HK-2 (cell line): ENCODE measurements around the gene ARHGAP15.

ENCODE experiments used
- DNase-seq: peaks from one replicate; pipeline ENCODE4 v3.0.0-alpha.2; 2018; ENCODE audit not compliant: unreplicated experiment

The ARHGAP15 gene

DNA sequence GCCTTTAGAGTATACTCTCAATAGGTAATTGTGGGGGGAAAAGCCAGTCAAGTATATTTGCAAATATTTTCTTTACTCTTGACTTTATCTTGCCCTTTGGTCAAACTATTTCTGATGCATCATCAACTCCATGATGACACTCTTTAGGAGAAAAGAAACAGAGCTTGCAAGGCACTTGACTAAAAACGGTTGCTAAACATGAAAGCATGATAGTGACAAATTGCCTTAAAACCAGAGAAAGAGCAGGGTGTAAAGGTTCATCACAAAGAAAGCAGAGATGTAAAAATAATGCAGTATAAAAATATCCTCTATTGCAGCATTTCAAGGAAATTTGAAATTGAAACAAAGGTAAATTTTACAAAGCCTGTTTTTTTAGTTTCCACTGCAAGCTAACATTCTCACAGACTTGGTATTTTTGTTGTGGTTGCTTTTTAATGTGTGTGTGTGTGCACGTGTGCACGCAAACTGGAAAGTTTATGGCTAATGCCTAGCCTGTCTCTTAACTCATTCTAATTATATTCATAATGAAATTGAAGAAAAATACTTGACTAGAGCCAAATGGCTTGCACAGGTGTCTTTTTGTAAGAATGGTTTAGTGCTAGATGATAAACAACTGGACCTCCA lies 503.6 kb downstream of the ARHGAP15 start:
- DNase-seq: no peak

DNA sequence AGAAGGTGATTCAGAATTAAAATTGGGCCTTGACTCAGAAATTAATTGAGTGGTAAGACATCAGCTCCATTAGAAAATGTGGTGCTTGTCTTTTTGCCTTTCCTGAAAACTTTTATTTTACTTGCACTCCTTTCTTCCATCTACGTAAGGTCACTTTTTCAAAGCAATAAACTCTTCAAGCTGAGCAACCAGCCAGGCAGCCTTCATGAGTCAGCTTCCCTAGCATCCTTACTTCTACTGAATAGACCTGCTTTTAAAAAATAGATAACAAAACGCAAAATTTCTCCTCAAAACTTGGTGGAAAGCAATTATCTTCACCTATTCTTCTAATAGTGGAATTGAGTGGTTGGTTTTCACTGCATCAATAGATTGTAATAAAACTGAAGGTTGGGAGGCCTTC lies 504.2 kb downstream of the ARHGAP15 start:
- no peak for DNase-seq

DNA sequence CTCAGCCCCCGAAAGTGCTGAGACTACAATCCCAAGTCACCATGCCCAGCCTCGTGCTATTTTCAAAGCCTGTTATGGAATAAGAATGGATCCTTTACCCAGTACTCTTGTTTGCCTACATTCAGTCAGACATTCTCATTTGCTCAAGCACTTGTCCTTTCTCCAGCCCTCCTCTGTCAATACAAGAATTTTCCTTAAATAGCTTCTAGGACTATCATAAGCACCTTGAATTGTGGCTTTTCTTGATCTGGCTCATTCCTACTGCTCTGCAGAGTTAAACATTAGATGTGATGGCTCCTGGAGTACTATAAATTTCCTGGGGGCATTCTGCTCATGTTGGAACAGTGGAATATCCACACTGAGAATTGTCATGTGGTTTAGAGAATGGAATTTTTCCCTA lies 506.1 kb downstream of the ARHGAP15 start:
- DNase-seq: no peak

DNA sequence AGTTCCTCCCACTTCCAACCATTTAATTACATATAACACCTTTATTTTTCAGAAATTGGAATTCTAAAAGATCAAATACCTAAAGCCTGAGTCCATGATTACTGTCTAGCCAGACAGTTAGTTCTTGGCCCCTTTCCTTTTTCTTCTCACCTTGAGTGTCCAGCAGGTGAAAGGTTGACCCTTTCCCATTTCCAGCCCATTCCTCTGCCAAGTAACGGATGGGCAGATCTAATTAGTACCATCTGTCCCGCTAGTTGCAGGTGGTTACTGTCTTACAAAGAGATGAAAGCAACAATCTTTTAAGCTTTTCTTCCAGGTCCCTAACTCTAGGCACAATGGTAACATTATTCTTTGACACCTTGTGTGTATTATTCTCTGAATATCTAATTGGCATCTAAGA lies 506.7 kb downstream of the ARHGAP15 start:
- no peak for DNase-seq

- no peak for DNase-seq
Measured at GRCh38 chr2:143640826-143641225, 511.6 kb downstream of the ARHGAP15 start.

DNA sequence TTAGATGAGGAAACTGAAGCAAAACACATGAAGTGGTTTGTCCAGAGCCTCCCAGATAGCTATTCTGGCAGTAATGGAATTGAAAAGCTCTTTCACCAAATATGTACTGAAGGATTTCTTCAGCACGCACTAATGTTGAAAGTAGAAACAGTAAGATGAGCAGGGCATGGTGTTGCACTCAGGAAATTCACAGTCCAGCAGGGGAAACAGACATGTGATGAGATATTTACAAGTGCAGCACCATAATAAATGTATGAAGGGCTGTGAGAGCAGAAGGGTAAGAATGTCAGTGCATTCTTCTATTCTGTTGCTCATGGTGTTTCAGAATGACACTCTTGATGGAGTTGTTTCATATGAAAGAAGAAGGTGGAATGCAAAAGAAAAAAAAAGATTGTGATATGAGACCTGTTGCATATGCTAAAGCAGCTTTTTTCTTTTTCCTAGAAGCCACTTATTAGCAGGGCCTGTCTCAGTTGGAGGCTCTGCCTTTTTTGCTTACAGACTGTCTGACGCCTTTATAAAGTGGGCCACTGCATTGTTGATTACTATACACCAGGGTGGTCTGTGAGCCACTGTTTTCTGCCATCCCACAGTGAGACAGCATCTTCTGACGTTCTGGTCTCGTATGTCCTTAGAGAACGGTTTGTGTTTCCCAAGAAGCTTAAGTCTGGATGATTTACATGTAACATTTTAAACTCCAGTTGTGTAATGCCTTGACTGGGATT lies 516.9 kb downstream of the ARHGAP15 start:
- DNase-seq: no peak

- no peak for DNase-seq
Measured at GRCh38 chr2:143649226-143649740, 520.1 kb downstream of the ARHGAP15 start.

- DNase-seq: no peak
Measured at GRCh38 chr2:143652692-143653091, 523.5 kb downstream of the ARHGAP15 start.

DNA sequence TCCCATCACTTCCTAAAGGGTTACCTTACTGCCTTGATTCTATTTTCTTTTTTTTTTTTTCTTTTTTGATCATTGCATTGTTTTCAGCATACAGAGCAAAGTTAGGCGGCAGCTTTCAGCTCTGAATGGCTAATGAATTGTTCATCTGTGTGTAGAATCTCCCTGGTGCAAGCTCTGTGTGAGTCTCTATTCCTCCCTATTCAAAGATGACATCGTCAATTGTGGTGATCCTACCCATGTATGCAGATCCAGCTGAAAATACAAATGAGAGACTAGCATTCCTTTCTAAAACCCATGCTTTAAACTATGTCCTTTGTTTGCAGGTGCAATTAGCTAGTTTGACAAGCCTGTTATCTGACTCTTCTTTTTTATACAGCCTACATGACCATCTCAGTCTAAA lies 539.0 kb downstream of the ARHGAP15 start:
- no peak for DNase-seq

DNA sequence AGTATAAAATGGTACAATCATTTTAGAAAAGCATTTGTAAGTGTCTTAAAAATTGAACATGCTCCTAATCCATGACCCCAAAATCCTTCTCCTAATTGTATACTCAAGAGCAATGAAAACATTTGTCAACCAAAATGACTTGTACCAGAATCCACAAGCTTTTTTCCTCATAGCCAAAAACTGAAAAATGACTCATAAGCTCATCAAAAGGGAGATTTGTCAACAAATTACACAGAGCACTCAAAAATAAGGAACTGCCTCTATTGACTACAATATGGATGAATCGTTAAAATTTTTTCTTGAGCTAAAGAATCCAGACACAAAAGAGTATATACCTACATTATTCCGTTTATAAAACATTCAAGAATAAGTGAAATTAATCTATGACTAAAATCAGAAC lies 544.8 kb downstream of the ARHGAP15 start:
- DNase-seq: no peak

GRCh38 chr2:143675021-143675420 lies 545.8 kb downstream of the ARHGAP15 start:
- DNase-seq: no peak

DNA sequence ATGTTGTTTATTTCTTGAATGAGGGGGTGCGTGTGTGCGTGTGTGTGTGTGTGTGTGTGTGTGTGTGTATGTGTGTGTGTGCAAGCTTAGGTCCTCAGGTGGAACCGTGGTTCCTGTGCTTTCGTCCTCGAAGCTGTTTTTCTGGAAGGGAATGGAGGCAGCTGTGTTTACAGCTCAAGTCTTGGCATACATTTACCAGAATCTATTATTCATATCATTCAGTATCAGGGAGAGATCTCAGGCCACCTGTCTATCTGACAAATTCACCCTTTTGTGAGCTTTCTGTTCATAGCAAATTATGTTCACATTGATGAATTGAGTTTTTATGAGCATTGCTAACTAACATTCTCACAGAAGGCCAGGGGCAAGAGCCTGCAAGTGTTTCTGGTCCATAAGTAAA lies 550.4 kb downstream of the ARHGAP15 start:
- DNase-seq: no peak

- DNase-seq: no peak
Measured at GRCh38 chr2:143680885-143681405, 551.7 kb downstream of the ARHGAP15 start.

GRCh38 chr2:143682436-143683055 lies 553.3 kb downstream of the ARHGAP15 start:
- DNase-seq: no peak

- DNase-seq: no peak
Measured at GRCh38 chr2:143683977-143684376, 554.8 kb downstream of the ARHGAP15 start.

DNA sequence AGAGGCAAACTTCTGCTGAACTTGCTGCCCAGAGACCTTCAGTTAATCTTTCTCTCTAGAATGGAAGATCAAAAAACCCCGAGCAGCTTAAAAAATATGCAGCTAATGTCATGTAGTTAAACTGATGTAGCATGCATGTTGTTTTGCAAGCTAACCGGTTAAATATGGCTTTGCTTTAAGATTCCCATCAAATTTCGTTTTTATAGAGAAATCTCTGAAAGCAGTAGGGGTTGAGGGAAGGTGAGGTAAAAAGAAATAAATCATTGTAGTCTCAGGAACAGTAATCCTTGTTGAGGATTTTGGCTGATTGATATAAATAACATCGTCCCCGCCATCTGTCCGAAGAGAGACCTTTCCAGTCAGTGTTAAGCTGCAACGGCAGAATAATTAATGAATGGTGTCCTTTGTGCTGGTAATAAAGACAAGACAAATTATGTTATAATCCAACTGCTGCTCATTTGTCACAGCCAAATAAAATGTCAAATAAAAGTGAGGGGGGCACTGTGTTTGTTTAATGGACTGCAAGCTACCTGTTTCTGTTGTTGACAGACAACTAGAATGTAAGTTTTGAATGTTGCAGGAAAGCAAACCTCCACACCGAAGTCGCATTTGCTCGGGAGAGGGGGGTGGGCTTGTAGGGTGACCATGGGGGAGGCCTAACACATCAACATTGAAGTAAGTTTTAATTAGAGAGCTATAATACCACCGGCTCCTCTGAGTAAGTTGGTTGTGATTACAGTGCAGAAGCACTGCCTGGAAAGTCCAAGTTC lies 555.5 kb downstream of the ARHGAP15 start:
- DNase-seq: no peak

DNA sequence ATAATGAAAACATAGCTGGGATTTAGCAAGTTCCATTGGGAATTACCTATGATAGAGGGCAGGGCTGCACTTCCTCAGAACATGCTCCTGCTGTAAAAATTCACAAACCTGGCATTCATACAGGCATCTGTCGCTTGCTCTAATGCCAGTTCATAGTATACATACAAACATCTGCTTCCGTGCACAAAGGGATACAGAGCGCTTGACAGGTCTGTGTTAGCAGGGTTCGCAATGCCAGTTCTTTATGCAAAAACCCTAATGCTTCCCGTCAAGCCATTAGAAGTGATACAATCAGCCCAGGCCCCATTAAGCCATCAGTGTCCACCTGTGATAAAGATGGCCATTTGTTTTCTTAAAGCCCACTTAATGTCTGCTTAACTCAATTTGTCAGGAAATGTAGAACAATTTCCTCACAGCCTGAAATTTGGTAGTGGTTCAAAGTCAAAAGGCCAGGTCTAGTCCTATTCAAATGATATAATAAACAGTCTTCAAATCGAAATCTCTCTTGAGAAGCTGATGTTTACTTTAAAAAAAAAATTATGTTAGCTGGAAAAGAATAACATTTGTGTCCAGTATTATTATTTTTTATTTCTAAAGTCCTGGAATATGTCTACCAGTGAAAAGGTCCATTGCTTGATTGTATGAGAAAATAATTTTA lies 556.3 kb downstream of the ARHGAP15 start:
- DNase-seq: no peak

GRCh38 chr2:143686585-143687164 lies 557.5 kb downstream of the ARHGAP15 start:
- no peak for DNase-seq

DNA sequence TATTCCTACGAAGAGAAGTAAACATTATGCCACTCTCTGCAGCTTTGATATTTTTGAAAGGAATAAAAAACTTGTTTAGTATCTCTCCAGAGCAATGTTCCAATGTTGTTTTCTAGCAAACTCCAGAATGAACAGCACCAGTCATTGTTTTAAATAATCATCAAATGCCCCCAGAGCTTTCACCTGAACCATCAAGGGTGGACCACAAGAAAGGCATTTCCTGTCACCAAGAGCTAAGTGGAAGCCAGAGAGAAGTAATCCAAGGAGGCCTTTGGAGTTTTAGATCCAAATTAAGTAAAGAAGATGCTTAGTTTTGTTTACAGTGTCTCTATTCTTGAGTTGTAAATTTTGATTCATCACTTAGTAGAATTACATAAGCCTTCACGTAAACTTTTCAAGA lies 559.0 kb downstream of the ARHGAP15 start:
- no peak for DNase-seq

- DNase-seq: no peak
Measured at GRCh38 chr2:143688815-143689214, 559.6 kb downstream of the ARHGAP15 start.

- no peak for DNase-seq
Measured at GRCh38 chr2:143689541-143689940, 560.3 kb downstream of the ARHGAP15 start.
